Endothelial cell of umbilical vein (primary cell): Measurements from ENCODE around the gene SCIN. TPM values are rescaled to one million over a fixed set of nuclear protein-coding genes. Genes with fewer than 3 reads are reported as not detected.

Experiments used
- BruUV-seq: library from RNA; stranded (reverse); fragments of 400-500 nt; replicated peaks from 2 replicates; lab custom pipeline; 2021; lab: Mats Ljungman, UMichigan
- CTCF ChIA-PET: fragments of 300-600, 350-600 bp; sonication (Branson Sonifier 250); formaldehyde crosslinking; loops from one replicate; lab custom pipeline; 2021; ENCODE audit warnings: antibody characterized with exemption, inconsistent platforms; lab: Charles Lee
- POLR2A ChIA-PET: fragments of 300-600, 350-600 bp; sonication (Branson Sonifier 250); formaldehyde crosslinking; loops from one replicate; lab custom pipeline; 2021; ENCODE audit warnings: antibody characterized with exemption, inconsistent platforms; lab: Charles Lee
- DNase-seq: peaks from one replicate; pipeline ENCODE4 v3.0.0-alpha.2; 2011; ENCODE audit warnings: low read depth, low spot score
- FAIRE-seq: peaks from 2 replicates; lab custom pipeline; 2011; peaks lifted over from hg19 to GRCh38; lab: Jason Lieb, UNC
- H2AFZ ChIP-seq: 2 replicates; pipeline ENCODE4 v1.6.0; 2012; ENCODE audit warnings: low read depth, low read length, control low read depth, inconsistent platforms
- H3K27ac ChIP-seq: 2 replicates; pipeline ENCODE4 v1.5.1; 2011; ENCODE audit warnings: low read depth, mild to moderate bottlenecking, control low read depth, low read length, moderate library complexity; ENCODE audit not compliant: insufficient read depth
- H3K27me3 ChIP-seq, 2 experiments: 2 replicates each; pipeline versions ENCODE4 v1.6.0 to v1.6.1; 2011; ENCODE audit warnings: low read length in 2 of 2, mixed read lengths in 1 of 2; ENCODE audit not compliant: control insufficient read depth in 2 of 2, insufficient read depth in 2 of 2
- H3K36me3 ChIP-seq, 2 experiments: 2 replicates in 1 of 2; 3 replicates in 1 of 2; pipeline ENCODE4 v1.5.1; 2011; ENCODE audit warnings: low read length in 2 of 2, mild to moderate bottlenecking in 1 of 2, moderate library complexity in 1 of 2; ENCODE audit not compliant: control insufficient read depth in 2 of 2, insufficient read depth in 2 of 2; ENCODE audit errors: extremely low read depth in 1 of 2
- H3K4me1 ChIP-seq: 3 replicates; pipeline ENCODE4 v1.5.1; 2011; ENCODE audit warnings: mild to moderate bottlenecking, low read length; ENCODE audit not compliant: control insufficient read depth, insufficient read depth; ENCODE audit errors: extremely low read depth
- H3K4me2 ChIP-seq: 2 replicates; pipeline ENCODE4 v1.6.1; 2011; ENCODE audit warnings: low read length, control low read depth, mixed read lengths; ENCODE audit not compliant: insufficient read depth
- H3K4me3 ChIP-seq, 3 experiments: fragments of 200-600 bp in 1 of 3; sonication (generic), shearing (Covaris generic) in 1 of 3; replicated peaks in 1 of 3; 2 replicates each; pipeline ENCODE4 v1.5.1; 2011 to 2016; ENCODE audit warnings: control low read depth in 3 of 3, low read length in 3 of 3, mild to moderate bottlenecking in 2 of 3, inconsistent platforms in 1 of 3, low read depth in 1 of 3, moderate library complexity in 1 of 3; ENCODE audit not compliant: insufficient read depth in 1 of 3
- H3K79me2 ChIP-seq: 2 replicates; pipeline ENCODE4 v1.6.0; 2012; ENCODE audit warnings: low read length, inconsistent platforms; ENCODE audit not compliant: control insufficient read depth, insufficient read depth
- H3K9ac ChIP-seq: replicated peaks from 2 replicates; pipeline ENCODE3; 2011; ENCODE audit warnings: low read length, control low read depth; ENCODE audit not compliant: insufficient read depth; ENCODE audit errors: extremely low read depth
- H3K9me1 ChIP-seq: replicated peaks from 3 replicates; pipeline ENCODE4 v1.6.0; 2011; ENCODE audit warnings: mild to moderate bottlenecking, low read length; ENCODE audit not compliant: control insufficient read depth, insufficient read depth; ENCODE audit errors: extremely low read depth
- H3K9me3 ChIP-seq: replicated peaks from 2 replicates; pipeline ENCODE4 v1.5.1; 2012; ENCODE audit warnings: low read length, inconsistent platforms; ENCODE audit not compliant: control insufficient read depth, insufficient read depth
- H4K20me1 ChIP-seq: replicated peaks from 2 replicates; pipeline ENCODE3; 2011; ENCODE audit warnings: mild to moderate bottlenecking, low read length; ENCODE audit not compliant: control insufficient read depth, insufficient read depth; ENCODE audit errors: extremely low read depth
- CTCF ChIP-seq, 2 donors: IDR thresholded peaks; 1 replicate in 1 of 2; 2 replicates in 1 of 2; pipeline ENCODE4 v1.5.1; 2011; ENCODE audit warnings: low read length in 2 of 2, mild to moderate bottlenecking in 2 of 2, moderate library complexity in 2 of 2, control low read depth in 1 of 2, inconsistent platforms in 1 of 2, low read depth in 1 of 2; ENCODE audit not compliant: insufficient read depth in 1 of 2; ENCODE audit errors: extremely low read depth in 1 of 2
- EZH2 ChIP-seq: IDR thresholded peaks from 2 replicates; pipeline ENCODE4 v1.6.1; 2012; ENCODE audit warnings: borderline replicate concordance, low read depth, mild to moderate bottlenecking, moderate library complexity, low read length, inconsistent platforms; ENCODE audit not compliant: severe bottlenecking
- FOS ChIP-seq: IDR thresholded peaks from 2 replicates; pipeline ENCODE4 v1.6.1; 2011; ENCODE audit warnings: mild to moderate bottlenecking, low read length, moderate library complexity, borderline replicate concordance; ENCODE audit not compliant: insufficient read depth
- GATA2 ChIP-seq: IDR thresholded peaks from 2 replicates; pipeline ENCODE4 v1.7.0; 2011; ENCODE audit warnings: low read depth, mild to moderate bottlenecking, moderate library complexity, mixed read lengths, low read length; ENCODE audit not compliant: insufficient read length, insufficient read depth
- JUN ChIP-seq: IDR thresholded peaks from 2 replicates; pipeline ENCODE4 v1.6.1; 2011; ENCODE audit warnings: borderline replicate concordance, low read depth; ENCODE audit not compliant: insufficient read length, insufficient read depth
- MAX ChIP-seq: IDR thresholded peaks from 2 replicates; pipeline ENCODE4 v1.6.1; 2011; ENCODE audit not compliant: insufficient read depth, insufficient read length
- MYC ChIP-seq: IDR thresholded peaks from one replicate; pipeline ENCODE4 v1.6.1; 2011; ENCODE audit warnings: mild to moderate bottlenecking, low read depth, low read length
- POLR2A ChIP-seq: IDR thresholded peaks from 2 replicates; pipeline ENCODE4 v1.6.1; 2012; ENCODE audit warnings: low read depth, mild to moderate bottlenecking, control low read depth, low read length
- POLR2AphosphoS5 ChIP-seq: IDR thresholded peaks from 2 replicates; pipeline ENCODE4 v1.6.1; 2012; ENCODE audit warnings: low read depth, mild to moderate bottlenecking, control low read depth, low read length, moderate library complexity; ENCODE audit not compliant: insufficient read depth
- dilution Hi-C: fragments of 300-500 bp; cut with MboI; formaldehyde crosslinking; loops from one replicate; pipeline ENCODE4 v1.15.0; 2019; ENCODE audit warnings: low sequenced_read_pairs; ENCODE audit not compliant: extremely low pct_ligation_motif_present
- intact Hi-C: fragments of 100-400 bp; cut with micrococcal nuclease; formaldehyde crosslinking; loops from one replicate; pipeline ENCODE4 v1.10.0; 2022
- polyA plus RNA-seq, 4 experiments: library from polyadenylated mRNA; depleted of rRNA in 3 of 4; stranded (reverse) in 3 of 4; unstranded in 1 of 4; fragments of >200 nt; gene quantifications; 2 replicates each; pipeline versions ENCODE4 v1.2.1 to v1.2.3, GENCODE V29; 2011 to 2012; ENCODE audit warnings: missing spikeins in 1 of 4
- total RNA-seq: library from RNA; stranded (reverse); gene quantifications from 2 replicates; pipeline ENCODE4 v1.2.3, GENCODE V29; 2021

The SCIN gene
- total and polyA plus RNA-seq, 2 donors (not counting 3 experiments of a cell fraction or from before 2014, with no cell fraction given): 0.07 to 0.69 TPM

- H3K9me3 ChIP-seq: no peaks in the 10 kb centered on the region
- H3K27me3 ChIP-seq: no peaks in the 10 kb centered on the region
- TF ChIP-seq MAX: no peak
- TF ChIP-seq MYC: no peak
- no peak for TF ChIP-seq EZH2
- no peak for TF ChIP-seq CTCF (IDR thresholded peaks at IDR 0.05; ENCODE audit: extremely low read depth in 1 of 2, insufficient read depth in 1 of 2, low read depth in 1 of 2, low read length in 2 of 2)
- TF ChIP-seq POLR2A: no peak
- TF ChIP-seq POLR2AphosphoS5: no peak
- no peak for TF ChIP-seq GATA2
- TF ChIP-seq FOS: no peak
- no peak for TF ChIP-seq JUN
- H4K20me1 ChIP-seq: no peaks in the 10 kb centered on the region
- no TSS peak for BruUV-seq
- ChIA-PET POLR2A (no interaction called here), CTCF (interaction anchor here (1.5 kb wide), 1 partner anchor 11 kb away, joined by 3 read pairs; no protein-coding TSS in a partner anchor)
- no peaks in the 10 kb centered on the region for H3K4me1 ChIP-seq
- intact Hi-C loops (no loop called here), dilution Hi-C loops (no loop called here)
- H3K4me3 ChIP-seq: no peak overlapping the region
- no peak overlapping the region for H3K4me2 ChIP-seq
- no peak overlapping the region for H3K27ac ChIP-seq
- FAIRE-seq: no peak
- no peak overlapping the region for H3K9ac ChIP-seq
- no peak overlapping the region for H2AFZ ChIP-seq
- no peak for DNase-seq
- no peaks in the 10 kb centered on the region for H3K36me3 ChIP-seq
- no peaks in the 10 kb centered on the region for H3K9me1 ChIP-seq
- H3K79me2 ChIP-seq: no peaks in the 10 kb centered on the region
Observed at GRCh38 chr7:12583922-12584321, 13.4 kb downstream of the SCIN start.
